HG03135 (cell line): Measurements from ENCODE around the gene RFESD.

Experiments used
- ATAC-seq: cut with Tn5 transposase; IDR thresholded peaks from one replicate; pipeline ENCODE4 v1.9.1; 2021; ENCODE audit warnings: mild to moderate bottlenecking, moderate library complexity; ENCODE audit not compliant: unreplicated experiment

Gene RFESD

GRCh38 chr5:95646569-95647431 lies at the start of gene RFESD:
RFESD (plus strand) TSS chr5:95646777; CDS start chr5:95652272, 5,495 bp downstream.
- ATAC-seq, result peak; percentile 99

GRCh38 chr5:95599252-95599651 lies 47.3 kb upstream of the RFESD start:
- ATAC-seq, result no peak

- no peak for ATAC-seq
Measured at GRCh38 chr5:95600557-95600956, 46.0 kb upstream of the RFESD start.

GRCh38 chr5:95605786-95606185 lies 40.8 kb upstream of the RFESD start:
- ATAC-seq, result no peak

GRCh38 chr5:95606419-95606818 lies 40.2 kb upstream of the RFESD start:
- no peak for ATAC-seq

- ATAC-seq, result no peak
Measured at GRCh38 chr5:95609711-95610110, 36.9 kb upstream of the RFESD start.

GRCh38 chr5:95610546-95610945 lies 36.0 kb upstream of the RFESD start:
- ATAC-seq, result no peak

GRCh38 chr5:95611396-95611795 lies 35.2 kb upstream of the RFESD start:
- ATAC-seq, result no peak

- no peak for ATAC-seq
Measured at GRCh38 chr5:95613514-95613913, 33.1 kb upstream of the RFESD start.

- ATAC-seq, result no peak
Measured at GRCh38 chr5:95615164-95615467, 31.5 kb upstream of the RFESD start.

GRCh38 chr5:95617057-95617456 lies 29.5 kb upstream of the RFESD start:
- no peak for ATAC-seq

- no peak for ATAC-seq
Measured at GRCh38 chr5:95619096-95619495, 27.5 kb upstream of the RFESD start.

GRCh38 chr5:95619514-95620029 lies 27.0 kb upstream of the RFESD start:
- no peak for ATAC-seq

- peak; percentile 67 for ATAC-seq
Measured at GRCh38 chr5:95620030-95620869, 26.3 kb upstream of the RFESD start, which contains the start of gene GPR150. GPR150 (plus strand) TSS chr5:95620087; CDS start chr5:95620276, 189 bp downstream.

GRCh38 chr5:95620870-95621838 lies 25.4 kb upstream of the RFESD start:
- ATAC-seq, result peak; percentile 35

- ATAC-seq, result no peak
Measured at GRCh38 chr5:95621839-95622629, 24.5 kb upstream of the RFESD start.

- no peak for ATAC-seq
Measured at GRCh38 chr5:95623706-95624105, 22.9 kb upstream of the RFESD start.

GRCh38 chr5:95624368-95624767 lies 22.2 kb upstream of the RFESD start:
- no peak for ATAC-seq

GRCh38 chr5:95626701-95627100 lies 19.9 kb upstream of the RFESD start:
- no peak for ATAC-seq
